GM21717 (cell line): ENCODE measurements around the gene WNT1.

Experiments used
- ATAC-seq: cut with Tn5 transposase; IDR thresholded peaks from one replicate; pipeline ENCODE4 v1.9.1; 2021; ENCODE audit warnings: mild to moderate bottlenecking, moderate library complexity; ENCODE audit not compliant: unreplicated experiment

The WNT1 gene

GRCh38 chr12:48998497-48999353, 20.6 kb downstream of the WNT1 start:
- no peak for ATAC-seq

GRCh38 chr12:48999371-49000131, 21.4 kb downstream of the WNT1 start, which contains the start of gene DDN:
TSS of gene DDN (minus strand) at chr12:48999375. CDS start at chr12:48999287, 88 bp downstream.
- no peak for ATAC-seq

GRCh38 chr12:49000346-49000745, 22.2 kb downstream of the WNT1 start:
- ATAC-seq, result no peak

DNA sequence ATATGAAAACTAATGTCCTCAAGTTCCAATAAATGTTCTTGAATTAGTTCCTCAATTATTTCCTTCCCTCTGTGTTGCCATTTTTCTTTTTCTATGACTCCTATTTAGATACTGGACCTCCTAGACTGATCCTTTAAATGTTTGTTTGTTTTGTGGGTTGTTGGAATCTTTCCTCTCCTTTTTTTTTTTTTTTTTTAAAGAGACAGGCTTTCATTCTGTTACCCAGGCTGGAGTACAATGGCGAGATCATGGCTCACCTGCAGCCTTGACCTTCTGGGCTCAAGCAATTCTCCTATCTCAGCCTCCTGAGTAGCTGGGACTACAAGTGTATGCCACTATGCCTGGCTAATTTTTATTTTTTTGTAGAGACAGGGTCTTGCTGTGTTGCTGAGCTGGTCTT, 30.8 kb downstream of the WNT1 start:
- ATAC-seq, result no peak

DNA sequence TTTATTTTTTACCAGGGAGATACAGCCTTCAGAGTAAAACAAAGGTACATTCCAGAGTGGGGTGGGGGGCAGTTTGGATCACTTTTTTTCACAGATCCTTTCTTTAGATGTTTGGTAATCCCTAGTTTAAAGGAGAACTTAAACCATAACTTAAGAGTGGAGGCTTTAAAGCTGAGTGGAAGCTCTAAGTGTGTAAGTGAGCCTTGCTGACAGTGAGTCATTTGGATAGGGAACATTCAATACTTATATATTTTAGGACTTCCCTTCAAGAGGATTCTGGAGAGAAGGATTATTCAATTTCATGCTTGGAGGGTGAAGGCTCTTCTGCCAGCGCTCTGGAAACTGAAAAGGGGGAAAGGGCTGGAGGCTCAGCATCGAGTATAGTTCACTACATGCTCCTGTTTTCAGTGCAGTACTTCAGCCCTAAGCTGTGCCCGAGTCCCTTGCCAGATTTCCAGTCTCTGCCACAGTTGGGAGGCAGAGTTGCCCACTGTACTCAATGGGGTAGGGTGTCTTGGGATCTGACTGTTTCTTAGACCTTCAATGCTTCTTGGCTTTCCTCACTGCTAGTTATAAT, 32.1 kb downstream of the WNT1 start:
- no peak for ATAC-seq

DNA sequence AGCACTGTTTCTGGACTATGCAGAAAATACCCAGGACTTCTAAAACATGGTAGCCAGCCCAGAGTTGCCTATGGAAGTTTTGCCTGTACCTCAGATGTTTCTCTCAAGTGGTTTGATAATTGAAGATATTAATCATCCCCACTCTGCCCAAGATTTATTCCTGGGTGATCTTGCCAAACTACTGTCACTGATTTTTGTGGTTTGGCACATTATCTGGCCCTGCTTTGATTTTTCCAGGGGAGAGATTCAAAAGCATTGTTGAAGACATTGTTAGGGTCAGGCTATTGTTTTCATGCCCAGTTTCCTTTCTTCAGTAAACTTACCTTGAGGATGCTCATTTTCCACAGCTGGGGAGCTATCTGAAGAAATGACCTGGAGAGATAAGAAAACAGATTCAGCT, 34.6 kb downstream of the WNT1 start:
- no peak for ATAC-seq

- no peak for ATAC-seq
Observed at GRCh38 chr12:49013428-49013827, 35.3 kb downstream of the WNT1 start.

- ATAC-seq, result no peak
Observed at GRCh38 chr12:49014547-49014946, 36.4 kb downstream of the WNT1 start.

- no peak for ATAC-seq
Observed at GRCh38 chr12:49015196-49015595, 37.1 kb downstream of the WNT1 start.

DNA sequence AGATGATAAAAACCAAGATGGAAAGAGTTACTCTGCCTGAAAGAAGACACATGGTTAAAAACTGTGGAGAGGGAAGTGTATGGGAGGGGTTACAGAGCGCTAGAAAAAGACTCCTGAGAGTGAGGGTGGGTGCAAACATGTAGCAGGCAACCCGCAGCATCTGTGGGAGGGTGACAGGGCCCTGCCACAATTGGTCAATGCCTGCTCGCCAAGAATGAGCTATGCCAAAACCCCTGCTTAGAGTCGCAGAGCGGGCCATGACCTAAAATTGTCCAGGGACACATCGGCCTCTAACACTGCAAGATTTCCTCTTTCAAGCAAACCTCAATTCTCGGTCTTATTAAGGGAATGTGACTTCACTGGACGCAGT, 39.8 kb downstream of the WNT1 start:
- ATAC-seq, result peak; percentile 11

- peak; percentile 75 for ATAC-seq
Observed at GRCh38 chr12:49018261-49019119, 40.4 kb downstream of the WNT1 start, which contains the start of gene PRKAG1. TSS of gene PRKAG1 (minus strand) at chr12:49018776. CDS start at chr12:49018740, 36 bp downstream.

- peak; percentile 18 for ATAC-seq
Observed at GRCh38 chr12:49019120-49019430, 41.0 kb downstream of the WNT1 start.

GRCh38 chr12:49019443-49020324, 41.6 kb downstream of the WNT1 start:
- ATAC-seq, result no peak

GRCh38 chr12:49020441-49020840, 42.3 kb downstream of the WNT1 start:
- ATAC-seq, result no peak

DNA sequence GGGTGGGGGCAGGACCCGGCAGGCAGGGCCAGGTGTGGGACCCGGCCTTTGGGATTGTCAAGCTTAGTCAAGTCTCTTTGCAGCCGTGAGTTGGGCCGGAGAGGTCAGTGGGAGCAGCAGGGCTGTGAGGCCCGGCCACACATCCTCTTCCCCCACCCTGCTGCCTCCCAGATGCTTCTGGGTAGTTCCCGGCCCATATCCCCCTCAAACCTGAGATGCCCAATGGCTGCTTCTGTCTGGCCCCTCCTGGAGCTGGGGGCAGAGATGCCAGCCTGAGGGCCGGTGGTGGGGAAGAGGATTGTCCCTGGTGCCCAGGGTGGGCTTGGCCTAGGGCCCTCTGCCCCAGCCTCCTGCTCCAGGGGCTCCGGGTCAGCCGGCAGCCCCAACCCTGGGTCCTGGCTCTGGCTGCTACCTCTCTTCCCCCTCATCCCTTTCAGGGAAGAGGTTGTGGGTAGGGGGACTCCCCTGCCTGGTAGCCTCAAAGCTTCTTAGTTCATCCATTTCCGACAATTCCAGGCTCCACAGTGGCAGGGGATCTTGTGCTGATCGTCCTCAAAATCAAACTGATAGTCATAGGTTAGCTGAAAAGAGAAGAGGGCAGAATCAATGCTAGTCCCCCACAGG, 43.3 kb downstream of the WNT1 start:
- ATAC-seq, result no peak

- no peak for ATAC-seq
Observed at GRCh38 chr12:49022558-49023178, 44.5 kb downstream of the WNT1 start.

- ATAC-seq, result no peak
Observed at GRCh38 chr12:49023812-49024211, 45.7 kb downstream of the WNT1 start.

DNA sequence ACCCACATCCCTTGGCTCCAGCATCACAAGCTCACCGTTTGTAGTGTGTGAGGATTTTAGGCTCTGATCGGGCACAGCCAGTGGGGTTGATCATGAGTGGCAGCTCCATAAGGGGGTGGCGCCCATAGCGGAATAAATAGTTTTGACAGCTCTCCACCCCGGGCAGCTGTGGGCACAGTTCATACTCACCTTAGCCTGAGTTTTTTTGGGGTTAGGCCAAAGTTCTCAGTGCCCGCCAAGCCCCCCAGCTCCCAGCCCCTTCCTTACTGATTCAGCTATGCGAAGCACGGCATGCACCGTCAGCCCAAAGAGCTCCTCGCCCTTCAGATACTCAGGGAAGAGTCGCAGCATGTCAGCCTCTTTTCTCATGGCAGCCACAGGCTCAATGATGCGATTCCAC, 46.4 kb downstream of the WNT1 start:
- ATAC-seq, result no peak

DNA sequence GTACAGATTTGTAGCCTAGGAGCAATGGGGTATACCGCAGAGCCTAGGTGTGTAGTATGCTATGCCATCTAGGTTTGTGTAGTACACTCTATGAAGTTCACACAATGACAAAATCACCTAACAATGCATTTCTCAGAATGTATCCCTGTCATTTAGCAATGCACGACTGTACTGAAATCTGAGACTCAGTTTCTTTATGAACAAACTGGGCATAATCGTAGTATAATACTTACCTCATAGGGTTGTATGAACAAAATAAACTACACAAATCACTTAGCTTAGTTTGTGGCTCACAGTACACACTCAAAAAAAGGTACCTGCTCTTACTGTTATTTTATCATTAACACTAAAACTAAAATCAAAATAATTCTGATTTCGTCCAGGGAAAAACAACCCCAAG, 47.3 kb downstream of the WNT1 start:
- ATAC-seq, result no peak
